C4-2B (cell line): ENCODE results near the gene PRKAG2.

ENCODE experiments used
- ZFX ChIP-seq: fragments of 450-650 bp; IDR thresholded peaks from 2 replicates; pipeline ENCODE4 v1.6.1; 2017
- TF ChIP-seq, protein P1 (sequence below): fragments of 450-650 bp; conservative IDR thresholded peaks from 2 replicates; pipeline ENCODE4 v1.5.1; 2017; ENCODE audit warnings: mild to moderate bottlenecking

DNA sequence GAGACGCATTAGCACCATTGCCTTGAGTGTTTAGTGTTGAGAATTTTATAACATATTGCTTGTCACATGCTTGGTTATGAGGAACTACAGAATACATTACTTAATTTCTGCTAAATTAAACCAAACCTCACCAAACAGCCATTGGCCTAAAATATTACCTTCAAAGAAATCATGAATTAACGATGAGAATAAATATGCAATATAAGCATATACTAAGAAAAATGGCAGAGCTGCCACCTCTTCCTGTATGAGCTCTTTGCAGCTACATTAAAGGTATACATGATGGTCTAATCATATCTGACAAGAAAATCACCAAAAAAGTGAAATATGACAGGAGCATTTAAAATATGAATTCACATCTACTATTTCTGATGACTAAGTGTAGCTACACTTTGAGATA, 352.1 kb downstream of the PRKAG2 start:
- TF ChIP-seq, protein P1, sequence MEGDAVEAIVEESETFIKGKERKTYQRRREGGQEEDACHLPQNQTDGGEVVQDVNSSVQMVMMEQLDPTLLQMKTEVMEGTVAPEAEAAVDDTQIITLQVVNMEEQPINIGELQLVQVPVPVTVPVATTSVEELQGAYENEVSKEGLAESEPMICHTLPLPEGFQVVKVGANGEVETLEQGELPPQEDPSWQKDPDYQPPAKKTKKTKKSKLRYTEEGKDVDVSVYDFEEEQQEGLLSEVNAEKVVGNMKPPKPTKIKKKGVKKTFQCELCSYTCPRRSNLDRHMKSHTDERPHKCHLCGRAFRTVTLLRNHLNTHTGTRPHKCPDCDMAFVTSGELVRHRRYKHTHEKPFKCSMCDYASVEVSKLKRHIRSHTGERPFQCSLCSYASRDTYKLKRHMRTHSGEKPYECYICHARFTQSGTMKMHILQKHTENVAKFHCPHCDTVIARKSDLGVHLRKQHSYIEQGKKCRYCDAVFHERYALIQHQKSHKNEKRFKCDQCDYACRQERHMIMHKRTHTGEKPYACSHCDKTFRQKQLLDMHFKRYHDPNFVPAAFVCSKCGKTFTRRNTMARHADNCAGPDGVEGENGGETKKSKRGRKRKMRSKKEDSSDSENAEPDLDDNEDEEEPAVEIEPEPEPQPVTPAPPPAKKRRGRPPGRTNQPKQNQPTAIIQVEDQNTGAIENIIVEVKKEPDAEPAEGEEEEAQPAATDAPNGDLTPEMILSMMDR = no peak
- no peak for TF ChIP-seq ZFX
